C4-2B (cell line): ENCODE measurements around the gene CCDC13.

ENCODE experiments used
- CTCF ChIP-seq: fragments of 450-650 bp; conservative IDR thresholded peaks from 2 replicates; pipeline ENCODE4 v1.5.1; 2017; ENCODE audit warnings: mild to moderate bottlenecking
- ZFX ChIP-seq: fragments of 450-650 bp; IDR thresholded peaks from 2 replicates; pipeline ENCODE4 v1.6.1; 2017

GRCh38 chr3:42735615-42736014, 37.4 kb downstream of the CCDC13 start:
- TF ChIP-seq CTCF (no peak), ZFX (no peak)
